Transverse colon (tissue), 4 donors: ENCODE measurements around the gene FAIM2. TPM values are rescaled to one million over a fixed set of nuclear protein-coding genes. Genes with fewer than 3 reads are reported as not detected.

Experiments
- DNase-seq: peaks from one replicate; pipeline ENCODE4 v3.0.0-alpha.2; 2019
- H3K27ac ChIP-seq, 4 donors: fragments of 200-600 bp; sonication (generic); 2 replicates each; pipeline ENCODE4 v1.5.1; 2016 to 2018; ENCODE audit warnings: inconsistent platforms in 4 of 4
- H3K27me3 ChIP-seq: fragments of 200-600 bp; sonication (generic); 2 replicates; pipeline ENCODE4 v1.5.1; 2017; ENCODE audit warnings: inconsistent platforms
- H3K36me3 ChIP-seq, 4 donors: fragments of 200-600 bp; sonication (generic); 2 replicates each; pipeline ENCODE4 v1.5.1; 2017 to 2019; ENCODE audit warnings: inconsistent platforms in 4 of 4
- H3K4me1 ChIP-seq, 4 donors: fragments of 200-600 bp; sonication (generic); 2 replicates each; pipeline ENCODE4 v1.5.1; 2017 to 2020; ENCODE audit warnings: inconsistent platforms in 4 of 4
- H3K4me3 ChIP-seq, 4 donors: fragments of 200-600 bp; sonication (generic); 1 replicate in 1 of 4; 2 replicates in 3 of 4; pipeline versions ENCODE4 v1.5.1 to v1.6.1; 2017 to 2019; ENCODE audit warnings: inconsistent platforms in 4 of 4
- H3K9me3 ChIP-seq, 2 donors: fragments of 200-600 bp; sonication (generic); 2 replicates each; pipeline ENCODE4 v1.5.1; 2017 to 2019; ENCODE audit warnings: inconsistent platforms in 2 of 2
- CTCF ChIP-seq, 5 experiments: fragments of 200-600 bp in 3 of 5; fragments of 450-650 bp in 2 of 5; sonication (generic) in 3 of 5; IDR thresholded peaks; 1 replicate in 2 of 5; 2 replicates in 3 of 5; pipeline ENCODE4 v1.5.1; 2016 to 2017; ENCODE audit warnings: antibody characterized with exemption in 5 of 5, inconsistent platforms in 3 of 5, mild to moderate bottlenecking in 2 of 5, moderate library complexity in 1 of 5
- EP300 ChIP-seq: sonication (generic); formaldehyde crosslinking; IDR thresholded peaks from one replicate; pipeline ENCODE4 v1.6.1; 2017; ENCODE audit warnings: antibody characterized with exemption, low read depth
- POLR2A ChIP-seq: fragments of 450-650 bp; IDR thresholded peaks from one replicate; pipeline ENCODE4 v1.6.1; 2016; ENCODE audit warnings: antibody characterized with exemption, mild to moderate bottlenecking, moderate library complexity
- POLR2AphosphoS5 ChIP-seq, 3 donors: sonication (generic); formaldehyde crosslinking; IDR thresholded peaks; one replicate each; pipeline ENCODE4 v1.6.1; 2016; ENCODE audit warnings: antibody characterized with exemption in 3 of 3
- WGBS, 2 donors: methylation state at CpG; one replicate each; pipeline ENCODE4 v1.1.5; 2018; ENCODE audit warnings: low coverage in 1 of 2; 5-methylcytosine and 5-hydroxymethylcytosine counted together
- in situ Hi-C, 4 donors: fragments of 200-750 bp; cut with MboI; loops; one replicate each; pipeline versions ENCODE4 v1.15.0 to v1.15.1; 2017; ENCODE audit warnings: low sequenced_read_pairs in 3 of 4, low pct_ligation_motif_present in 1 of 4, low pct_unique_long_range_greater_than_20kb in 1 of 4
- intact Hi-C: fragments of 100-400 bp; cut with DNase I; formaldehyde crosslinking; loops from one replicate; pipeline ENCODE4 v1.15.1; 2023; ENCODE audit warnings: low total_unique reads
- total RNA-seq, 4 donors: library from RNA; depleted of rRNA; stranded (reverse); fragments of >200 nt; gene quantifications; one replicate each; pipeline ENCODE4 v1.1.0, GENCODE V29; 2016

Gene FAIM2
- total RNA-seq, 4 donors from 2014 or later, result 1.5 to 2.8 (median 2.5) TPM

- Histone ChIP-seq H3K4me1 (peaks cover 0 to 18% (median 15%) of the 10 kb centered on the region in 4 donors), H3K9me3 (no peaks in the 10 kb centered on the region), H3K27me3 (peaks cover 3% of the 10 kb centered on the region), H3K36me3 (no peaks in the 10 kb centered on the region), H3K4me3 (peak within 1 kb of the TSS; percentile 11 to 62 (median 54)), H3K27ac (peak within 1 kb of the TSS; percentile 86 to 94 (median 94))
- in situ Hi-C loops, result no loop called here
- 0% methylated on average over 2 to 55 of the region's 55 CpGs for WGBS, 2 donors
- intact Hi-C loops, result loop anchor here (5.0 kb wide), 1 partner anchor 80 kb away; no protein-coding TSS in a partner anchor
- no peak for TF ChIP-seq CTCF (IDR thresholded peaks at IDR 0.05)
- TF ChIP-seq POLR2AphosphoS5 (IDR thresholded peaks at IDR 0.05), result peak; percentile 90 to 94 (median 90)
- TF ChIP-seq EP300, result no peak
- TF ChIP-seq POLR2A, result peak; percentile 82
- DNase-seq, result peak; percentile 95
Measured at GRCh38 chr12:49842519-49843352, 61.0 kb downstream of the FAIM2 start, which contains the start of gene BCDIN3D. TSS of gene BCDIN3D (minus strand) at chr12:49843106. CDS start at chr12:49843087, 19 bp downstream.

- TF ChIP-seq CTCF (IDR thresholded peaks at IDR 0.05) (peak; percentile 48 to 60 (median 49)), EP300 (no peak), POLR2A (no peak), POLR2AphosphoS5 (IDR thresholded peaks at IDR 0.05) (no peak)
- intact Hi-C loops, result no loop called here
Measured at GRCh38 chr12:49838973-49839633, 64.6 kb downstream of the FAIM2 start.

GRCh38 chr12:49832836-49833421 is 70.8 kb downstream of the FAIM2 start:
- Histone ChIP-seq H3K4me3 (no peak overlapping the region), H3K27me3 (no peaks in the 10 kb centered on the region), H3K4me1 (peaks cover 0 to 9% (median 8%) of the 10 kb centered on the region in 4 donors), H3K27ac (no peak overlapping the region), H3K36me3 (no peaks in the 10 kb centered on the region), H3K9me3 (no peaks in the 10 kb centered on the region)
- in situ Hi-C loops (loop anchor here in 2 of 4 donors (5.0 to 10.0 kb wide), 2 partner anchors 56 to 58 kb away; no protein-coding TSS in a partner anchor), intact Hi-C loops (no loop called here)
- WGBS, 2 donors, result 77 to 84% methylated on average over 4 to 5 of the region's 5 CpGs
- TF ChIP-seq POLR2AphosphoS5 (IDR thresholded peaks at IDR 0.05) (no peak), POLR2A (no peak), CTCF (IDR thresholded peaks at IDR 0.05) (no peak), EP300 (no peak)
- DNase-seq, result no peak

More at GRCh38 chr12:49838973-49839633, 64.6 kb downstream of the FAIM2 start:
- Histone ChIP-seq H3K4me1 (peaks cover 0 to 18% (median 15%) of the 10 kb centered on the region in 4 donors), H3K27me3 (no peaks in the 10 kb centered on the region), H3K36me3 (no peaks in the 10 kb centered on the region), H3K9me3 (no peaks in the 10 kb centered on the region), H3K4me3 (no peak overlapping the region), H3K27ac (no peak overlapping the region)
- WGBS, 2 donors, result 34 to 55% methylated on average over 3 of the region's 3 CpGs
- no peak for DNase-seq
- in situ Hi-C loops, result loop anchor here in 1 of 4 donors (10.0 kb wide), 1 partner anchor 64 kb away; no protein-coding TSS in a partner anchor

- intact Hi-C loops, result no loop called here
- Histone ChIP-seq H3K27ac (no peak overlapping the region), H3K9me3 (no peaks in the 10 kb centered on the region), H3K36me3 (no peaks in the 10 kb centered on the region), H3K4me3 (no peak overlapping the region), H3K4me1 (peaks cover 0 to 15% (median 12%) of the 10 kb centered on the region in 4 donors), H3K27me3 (no peaks in the 10 kb centered on the region)
- 80 to 86% methylated on average over 1 to 2 of the region's 2 CpGs for WGBS, 2 donors
- no peak for DNase-seq
- TF ChIP-seq POLR2A, result no peak
- TF ChIP-seq EP300, result no peak
- TF ChIP-seq CTCF (IDR thresholded peaks at IDR 0.05), result no peak
- TF ChIP-seq POLR2AphosphoS5 (IDR thresholded peaks at IDR 0.05), result no peak
- in situ Hi-C loops, result loop anchor here in 2 of 4 donors (5.0 to 10.0 kb wide), 2 partner anchors 54 to 57 kb away; no protein-coding TSS in a partner anchor
Measured at GRCh38 chr12:49831717-49832116, 72.0 kb downstream of the FAIM2 start.
